ENCODE data around the gene ATG2A. TPM values are rescaled to one million over a fixed set of nuclear protein-coding genes. Genes with fewer than 3 reads are reported as not detected.

ATG2A gene
- total and polyA plus RNA-seq, 4 experiments from 2014 or later, result 4.1 to 47.3 (median 26.0) TPM

- H3K36me3 ChIP-seq (ENCODE audit: insufficient read depth, low read length), result peaks cover 30% of the 10 kb centered on the region
- H3K9me3 ChIP-seq (ENCODE audit: control insufficient read depth in 1 of 2, low read length in 2 of 2), result no peaks in the 10 kb centered on the region
- POLR2A ChIA-PET (ENCODE audit: partially characterized antibody), result no interaction called here
- DNase-seq, result no peak
- CTCF ChIA-PET (ENCODE audit: partially characterized antibody), result interaction anchor here (1.2 kb wide), 1 partner anchor 83 kb away, joined by 3 read pairs; the partner anchor contains the start of gene ARL2
- Mint-ChIP-seq H3K27ac (no peak overlapping the region), H3K36me3 (peaks cover 28 to 47% of the 10 kb centered on the region in 2 donors), H3K9me3 (no peaks in the 10 kb centered on the region), H3K27me3 (no peaks in the 10 kb centered on the region), H3K4me3 (no peak overlapping the region), H3K4me1 (peaks cover 0 to 3% (median 0%) of the 10 kb centered on the region in 4 donors)
- H3K27ac ChIP-seq (ENCODE audit: low read depth, low read length), result no peak overlapping the region
- intact Hi-C loops (cut with micrococcal nuclease), result no loop called here
- H3K4me1 ChIP-seq (ENCODE audit: insufficient read depth, low read length), result no peaks in the 10 kb centered on the region
- no peak overlapping the region for H3K4me3 ChIP-seq (ENCODE audit: low read length in 2 of 2)
- no peaks in the 10 kb centered on the region for H3K27me3 ChIP-seq (ENCODE audit: insufficient read depth, low read length)
Observed at GRCh38 chr11:64931290-64931689, 14.3 kb upstream of the ATG2A start.

- Histone ChIP-seq H3K36me3 (ENCODE audit: insufficient read depth, low read length) (peaks cover 30% of the 10 kb centered on the region), H3K27ac (ENCODE audit: low read depth, low read length) (no peak overlapping the region), H3K27me3 (ENCODE audit: insufficient read depth, low read length) (no peaks in the 10 kb centered on the region), H3K4me1 (ENCODE audit: insufficient read depth, low read length) (peaks cover 3% of the 10 kb centered on the region), H3K4me3 (ENCODE audit: low read length in 2 of 2) (no peak overlapping the region), H3K9me3 (ENCODE audit: control insufficient read depth in 1 of 2, low read length in 2 of 2) (no peaks in the 10 kb centered on the region)
- DNase-seq, result no peak
- intact Hi-C loops (cut with micrococcal nuclease), result no loop called here
- Mint-ChIP-seq H3K4me3 (no peak overlapping the region), H3K27ac (no peak overlapping the region), H3K9me3 (no peaks in the 10 kb centered on the region), H3K27me3 (no peaks in the 10 kb centered on the region), H3K36me3 (peaks cover 28 to 45% of the 10 kb centered on the region in 2 donors), H3K4me1 (peaks cover 0 to 3% (median 0%) of the 10 kb centered on the region in 4 donors)
- ChIA-PET CTCF (ENCODE audit: partially characterized antibody) (interaction anchor here (1.2 kb wide), 1 partner anchor 84 kb away, joined by 3 read pairs; the partner anchor contains the start of gene ARL2), POLR2A (ENCODE audit: partially characterized antibody) (no interaction called here)
Observed at GRCh38 chr11:64930340-64930739, 13.3 kb upstream of the ATG2A start.

GRCh38 chr11:64929625-64930024, 12.6 kb upstream of the ATG2A start:
- peaks cover 8% of the 10 kb centered on the region for H3K4me1 ChIP-seq (ENCODE audit: insufficient read depth, low read length)
- no peak overlapping the region for H3K27ac ChIP-seq (ENCODE audit: low read depth, low read length)
- intact Hi-C loops (cut with micrococcal nuclease), result no loop called here
- H3K36me3 Mint-ChIP-seq, result peaks cover 28 to 48% of the 10 kb centered on the region in 2 donors
- ChIA-PET CTCF (ENCODE audit: partially characterized antibody) (no interaction called here), POLR2A (ENCODE audit: partially characterized antibody) (no interaction called here)
- H3K4me1 Mint-ChIP-seq, result peaks cover 0 to 4% (median 4%) of the 10 kb centered on the region in 4 donors
- H3K36me3 ChIP-seq (ENCODE audit: insufficient read depth, low read length), result peaks cover 30% of the 10 kb centered on the region
- H3K4me3 ChIP-seq (ENCODE audit: low read length in 2 of 2), result no peak overlapping the region
- no peaks in the 10 kb centered on the region for H3K27me3 ChIP-seq (ENCODE audit: insufficient read depth, low read length)
- H3K27ac Mint-ChIP-seq, result no peak overlapping the region
- DNase-seq, result no peak
- no peak overlapping the region for H3K4me3 Mint-ChIP-seq
- H3K9me3 ChIP-seq (ENCODE audit: control insufficient read depth in 1 of 2, low read length in 2 of 2), result no peaks in the 10 kb centered on the region
- no peaks in the 10 kb centered on the region for H3K27me3 Mint-ChIP-seq
- H3K9me3 Mint-ChIP-seq, result no peaks in the 10 kb centered on the region

GRCh38 chr11:64928957-64929356, 11.9 kb upstream of the ATG2A start:
- Mint-ChIP-seq H3K4me3 (no peak overlapping the region), H3K4me1 (peaks cover 6 to 10% (median 8%) of the 10 kb centered on the region in 4 donors), H3K27me3 (no peaks in the 10 kb centered on the region), H3K27ac (no peak overlapping the region), H3K9me3 (no peaks in the 10 kb centered on the region), H3K36me3 (peaks cover 24 to 50% of the 10 kb centered on the region in 2 donors)
- DNase-seq, result no peak
- peaks cover 13% of the 10 kb centered on the region for H3K4me1 ChIP-seq (ENCODE audit: insufficient read depth, low read length)
- ChIA-PET CTCF (ENCODE audit: partially characterized antibody) (no interaction called here), POLR2A (ENCODE audit: partially characterized antibody) (interaction anchor here (0.7 to 5.7 kb wide), 2 partner anchors 13 to 108 kb away, joined by 3 to 46 read pairs; partner anchors contain the start of gene ATG2A)
- no peak overlapping the region for H3K27ac ChIP-seq (ENCODE audit: low read depth, low read length)
- no peaks in the 10 kb centered on the region for H3K27me3 ChIP-seq (ENCODE audit: insufficient read depth, low read length)
- intact Hi-C loops (cut with micrococcal nuclease), result no loop called here
- H3K9me3 ChIP-seq (ENCODE audit: control insufficient read depth in 1 of 2, low read length in 2 of 2), result no peaks in the 10 kb centered on the region
- peaks cover 30% of the 10 kb centered on the region for H3K36me3 ChIP-seq (ENCODE audit: insufficient read depth, low read length)
- H3K4me3 ChIP-seq (ENCODE audit: low read length in 2 of 2), result no peak overlapping the region

GRCh38 chr11:64926689-64927088, 9.7 kb upstream of the ATG2A start:
- Mint-ChIP-seq H3K27me3 (no peaks in the 10 kb centered on the region), H3K9me3 (no peaks in the 10 kb centered on the region), H3K36me3 (peaks cover 17 to 35% of the 10 kb centered on the region in 2 donors), H3K27ac (peak overlapping the region in 3 of 7 donors; percentile 48 to 75 (median 68)), H3K4me3 (peak overlapping the region in 4 of 8 donors; percentile 17 to 61 (median 52)), H3K4me1 (peaks cover 9 to 15% (median 11%) of the 10 kb centered on the region in 4 donors)
- Histone ChIP-seq H3K27ac (ENCODE audit: low read depth, low read length) (no peak overlapping the region), H3K27me3 (ENCODE audit: insufficient read depth, low read length) (no peaks in the 10 kb centered on the region), H3K4me3 (ENCODE audit: low read length in 2 of 2) (no peak overlapping the region), H3K36me3 (ENCODE audit: insufficient read depth, low read length) (peaks cover 18% of the 10 kb centered on the region), H3K9me3 (ENCODE audit: control insufficient read depth in 1 of 2, low read length in 2 of 2) (no peaks in the 10 kb centered on the region), H3K4me1 (ENCODE audit: insufficient read depth, low read length) (peaks cover 20% of the 10 kb centered on the region)
- CTCF ChIA-PET (ENCODE audit: partially characterized antibody), result no interaction called here
- DNase-seq, result no peak
- intact Hi-C loops (cut with micrococcal nuclease), result no loop called here
- POLR2A ChIA-PET (ENCODE audit: partially characterized antibody), result interaction anchor here (1.1 to 5.7 kb wide), 2 partner anchors 11 to 78 kb away, joined by 3 to 46 read pairs; partner anchors contain the start of gene ATG2A

GRCh38 chr11:64925536-64926436, 8.8 kb upstream of the ATG2A start:
- no peaks in the 10 kb centered on the region for H3K9me3 Mint-ChIP-seq
- peaks cover 11% of the 10 kb centered on the region for H3K36me3 ChIP-seq (ENCODE audit: insufficient read depth, low read length)
- H3K4me3 Mint-ChIP-seq, result peak overlapping the region; percentile 62 to 93 (median 88)
- CTCF ChIA-PET (ENCODE audit: partially characterized antibody), result interaction anchor here (1.0 kb wide), 1 partner anchor 46 kb away, joined by 4 read pairs; the partner anchor contains the start of gene MAJIN
- H3K27ac ChIP-seq (ENCODE audit: low read depth, low read length), result no peak overlapping the region
- no peaks in the 10 kb centered on the region for H3K27me3 Mint-ChIP-seq
- peak overlapping the region in 6 of 7 donors; percentile 46 to 94 (median 89) for H3K27ac Mint-ChIP-seq
- POLR2A ChIA-PET (ENCODE audit: partially characterized antibody), result interaction anchor here (1.0 to 5.7 kb wide), 9 partner anchors 10 to 196 kb away, joined by 3 to 46 read pairs (median 10); partner anchors contain the start of genes ARL2, ATG2A, FAU and MAP4K2
- no peaks in the 10 kb centered on the region for H3K9me3 ChIP-seq (ENCODE audit: control insufficient read depth in 1 of 2, low read length in 2 of 2)
- H3K4me1 Mint-ChIP-seq, result peaks cover 9 to 15% (median 11%) of the 10 kb centered on the region in 4 donors
- no peaks in the 10 kb centered on the region for H3K27me3 ChIP-seq (ENCODE audit: insufficient read depth, low read length)
- no peak for DNase-seq
- H3K36me3 Mint-ChIP-seq, result peaks cover 12 to 26% of the 10 kb centered on the region in 2 donors
- H3K4me1 ChIP-seq (ENCODE audit: insufficient read depth, low read length), result peaks cover 20% of the 10 kb centered on the region
- intact Hi-C loops (cut with micrococcal nuclease), result loop anchor here (2.0 kb wide), 1 partner anchor 187 kb away; no protein-coding TSS in a partner anchor
- peak overlapping the region in 1 of 2 donors; percentile 61 for H3K4me3 ChIP-seq (ENCODE audit: low read length in 2 of 2)

GRCh38 chr11:64924910-64925284, 7.9 kb upstream of the ATG2A start:
- Histone ChIP-seq H3K4me1 (ENCODE audit: insufficient read depth, low read length) (peaks cover 20% of the 10 kb centered on the region), H3K36me3 (ENCODE audit: insufficient read depth, low read length) (peaks cover 2% of the 10 kb centered on the region), H3K27ac (ENCODE audit: low read depth, low read length) (peak overlapping the region; percentile 78), H3K9me3 (ENCODE audit: control insufficient read depth in 1 of 2, low read length in 2 of 2) (no peaks in the 10 kb centered on the region), H3K27me3 (ENCODE audit: insufficient read depth, low read length) (no peaks in the 10 kb centered on the region), H3K4me3 (ENCODE audit: low read length in 2 of 2) (peak overlapping the region; percentile 61 to 69)
- Mint-ChIP-seq H3K4me3 (peak overlapping the region; percentile 83 to 93 (median 88)), H3K27ac (peak overlapping the region in 6 of 7 donors; percentile 46 to 94 (median 89)), H3K27me3 (no peaks in the 10 kb centered on the region), H3K36me3 (peaks cover 3 to 19% of the 10 kb centered on the region in 2 donors), H3K4me1 (peaks cover 9 to 15% (median 11%) of the 10 kb centered on the region in 4 donors), H3K9me3 (no peaks in the 10 kb centered on the region)
- intact Hi-C loops (cut with micrococcal nuclease), result loop anchor here (1.0 to 2.0 kb wide), 6 partner anchors 9 to 188 kb away; partner anchors contain the start of genes CDCA5, EHD1, SNX15 and ZFPL1
- POLR2A ChIA-PET (ENCODE audit: partially characterized antibody), result interaction anchor here (0.8 to 5.7 kb wide), 22 partner anchors 9 to 690 kb away, joined by 3 to 46 read pairs (median 8); partner anchors contain the start of genes ARL2, ATG2A, CDC42BPG and EHD1
- no peak for DNase-seq
- CTCF ChIA-PET (ENCODE audit: partially characterized antibody), result interaction anchor here (0.9 to 1.5 kb wide), 4 partner anchors 32 to 81 kb away, joined by 3 to 4 read pairs (median 4); partner anchors contain the start of genes CDC42BPG, EHD1 and MAJIN
